Peyer's patch (tissue), 4 donors: Measurements from ENCODE around the gene IFT25.

Experiments used
- POLR2A ChIP-seq, 2 donors: fragments of 450-650 bp; IDR thresholded peaks; one replicate each; pipeline ENCODE4 v1.5.1; 2017; ENCODE audit warnings: antibody characterized with exemption in 2 of 2, mild to moderate bottlenecking in 2 of 2, moderate library complexity in 2 of 2
- TF ChIP-seq, protein P1 (sequence below), 6 experiments: fragments of 450-650 bp in 4 of 6; fragments of 200-600 bp in 2 of 6; sonication (generic) in 1 of 6; IDR thresholded peaks; one replicate each; pipeline ENCODE4 v1.5.1; 2017 to 2019; ENCODE audit warnings: antibody characterized with exemption in 6 of 6, mild to moderate bottlenecking in 3 of 6, moderate library complexity in 1 of 6

DNA sequence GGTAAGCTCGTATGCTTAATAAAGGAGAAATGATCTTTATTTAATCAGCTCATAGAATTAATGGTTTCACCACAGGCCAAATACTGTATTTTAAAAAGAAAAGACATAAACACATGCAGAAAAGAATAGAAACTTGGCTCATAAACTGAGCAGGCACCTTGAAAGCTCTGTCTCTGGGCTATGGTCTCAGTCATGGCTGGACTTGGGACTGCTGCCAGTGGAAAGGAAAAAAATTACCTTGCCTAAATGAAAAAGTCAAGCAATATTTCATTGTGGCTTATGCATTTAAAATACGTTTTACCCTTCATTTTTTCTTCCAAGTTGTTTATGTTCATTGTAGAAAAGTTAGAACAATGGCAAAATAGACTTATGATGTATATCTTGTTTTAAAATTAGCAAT is 8.6 kb upstream of the IFT25 start:
- TF ChIP-seq, protein P1, sequence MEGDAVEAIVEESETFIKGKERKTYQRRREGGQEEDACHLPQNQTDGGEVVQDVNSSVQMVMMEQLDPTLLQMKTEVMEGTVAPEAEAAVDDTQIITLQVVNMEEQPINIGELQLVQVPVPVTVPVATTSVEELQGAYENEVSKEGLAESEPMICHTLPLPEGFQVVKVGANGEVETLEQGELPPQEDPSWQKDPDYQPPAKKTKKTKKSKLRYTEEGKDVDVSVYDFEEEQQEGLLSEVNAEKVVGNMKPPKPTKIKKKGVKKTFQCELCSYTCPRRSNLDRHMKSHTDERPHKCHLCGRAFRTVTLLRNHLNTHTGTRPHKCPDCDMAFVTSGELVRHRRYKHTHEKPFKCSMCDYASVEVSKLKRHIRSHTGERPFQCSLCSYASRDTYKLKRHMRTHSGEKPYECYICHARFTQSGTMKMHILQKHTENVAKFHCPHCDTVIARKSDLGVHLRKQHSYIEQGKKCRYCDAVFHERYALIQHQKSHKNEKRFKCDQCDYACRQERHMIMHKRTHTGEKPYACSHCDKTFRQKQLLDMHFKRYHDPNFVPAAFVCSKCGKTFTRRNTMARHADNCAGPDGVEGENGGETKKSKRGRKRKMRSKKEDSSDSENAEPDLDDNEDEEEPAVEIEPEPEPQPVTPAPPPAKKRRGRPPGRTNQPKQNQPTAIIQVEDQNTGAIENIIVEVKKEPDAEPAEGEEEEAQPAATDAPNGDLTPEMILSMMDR (IDR thresholded peaks at IDR 0.05): no peak
- no peak for TF ChIP-seq POLR2A (IDR thresholded peaks at IDR 0.05)
